Mucosa of stomach (tissue), 1 donor: ENCODE results near the gene CES5A.
"Not testable (repeated sequence)": the region's sequence is repeated elsewhere in the genome, so short reads cannot be mapped to it uniquely, and the experiment has no call there.

ENCODE experiments used
- H3K27me3 ChIP-seq: one replicate; pipeline ENCODE4 v1.7.0; 2013; ENCODE audit warnings: mild to moderate bottlenecking, low read length; ENCODE audit not compliant: control insufficient read depth, insufficient read depth
- H3K36me3 ChIP-seq: one replicate; pipeline ENCODE4 v1.7.0; 2013; ENCODE audit warnings: low read length; ENCODE audit not compliant: control insufficient read depth, insufficient read depth
- H3K4me1 ChIP-seq: one replicate; pipeline ENCODE4 v1.7.0; 2013; ENCODE audit warnings: mild to moderate bottlenecking, low read length; ENCODE audit not compliant: control insufficient read depth, insufficient read depth
- H3K4me3 ChIP-seq: one replicate; pipeline ENCODE4 v1.7.0; 2013; ENCODE audit warnings: low read length
- H3K9ac ChIP-seq: one replicate; pipeline ENCODE4 v1.7.0; 2013; ENCODE audit warnings: mild to moderate bottlenecking, low read length, moderate library complexity
- H3K9me3 ChIP-seq: one replicate; pipeline ENCODE4 v1.7.0; 2013; ENCODE audit warnings: mild to moderate bottlenecking, low read length, moderate library complexity; ENCODE audit not compliant: control insufficient read depth
- donor health status: Pancreatic carcinoma.

Gene CES5A

GRCh38 chr16:55822280-55822810 is 52.8 kb downstream of the CES5A start:
- Histone ChIP-seq H3K36me3 (no peaks in the 10 kb centered on the region), H3K27me3 (no peaks in the 10 kb centered on the region), H3K9me3 (no peaks in the 10 kb centered on the region)

GRCh38 chr16:55821210-55821609 is 54.0 kb downstream of the CES5A start:
- Histone ChIP-seq H3K9me3 (no peaks in the 10 kb centered on the region), H3K36me3 (no peaks in the 10 kb centered on the region), H3K4me3 (no peak overlapping the region), H3K9ac (no peak overlapping the region), H3K4me1 (no peaks in the 10 kb centered on the region), H3K27me3 (no peaks in the 10 kb centered on the region)

More at GRCh38 chr16:55822280-55822810, 52.8 kb downstream of the CES5A start:
- Histone ChIP-seq H3K9ac (no peak overlapping the region), H3K4me1 (no peaks in the 10 kb centered on the region), H3K4me3 (no peak overlapping the region)

GRCh38 chr16:55820615-55821014 is 54.6 kb downstream of the CES5A start:
- H3K4me3 ChIP-seq, result no peak overlapping the region
- no peaks in the 10 kb centered on the region for H3K9me3 ChIP-seq
- H3K4me1 ChIP-seq, result no peaks in the 10 kb centered on the region

GRCh38 chr16:55817236-55817912 is 57.8 kb downstream of the CES5A start:
- H3K36me3 ChIP-seq, result no peaks in the 10 kb centered on the region
- H3K4me1 ChIP-seq, result no peaks in the 10 kb centered on the region
- no peaks in the 10 kb centered on the region for H3K27me3 ChIP-seq
- H3K9me3 ChIP-seq, result no peaks in the 10 kb centered on the region
- no peak overlapping the region for H3K4me3 ChIP-seq
- H3K9ac ChIP-seq, result no peak overlapping the region

More at GRCh38 chr16:55820615-55821014, 54.6 kb downstream of the CES5A start:
- Histone ChIP-seq H3K9ac (no peak overlapping the region), H3K36me3 (no peaks in the 10 kb centered on the region), H3K27me3 (no peaks in the 10 kb centered on the region)

- H3K4me3 ChIP-seq, H3K4me1 ChIP-seq, H3K27me3 ChIP-seq, H3K9me3 ChIP-seq, H3K36me3 ChIP-seq, H3K9ac ChIP-seq: not testable (repeated sequence)
Observed at GRCh38 chr16:55816222-55816621, 59.0 kb downstream of the CES5A start.

- no peaks in the 10 kb centered on the region for H3K36me3 ChIP-seq
- no peak overlapping the region for H3K4me3 ChIP-seq
- no peaks in the 10 kb centered on the region for H3K27me3 ChIP-seq
Observed at GRCh38 chr16:55815320-55815719, 59.9 kb downstream of the CES5A start.

GRCh38 chr16:55814174-55814573 is 61.0 kb downstream of the CES5A start:
- not testable (repeated sequence) for H3K4me1 ChIP-seq, H3K36me3 ChIP-seq, H3K27me3 ChIP-seq, H3K9me3 ChIP-seq, H3K9ac ChIP-seq, H3K4me3 ChIP-seq

More at GRCh38 chr16:55815320-55815719, 59.9 kb downstream of the CES5A start:
- Histone ChIP-seq H3K4me1 (no peaks in the 10 kb centered on the region), H3K9ac (no peak overlapping the region), H3K9me3 (no peaks in the 10 kb centered on the region)

- H3K4me1 ChIP-seq, H3K9me3 ChIP-seq, H3K9ac ChIP-seq, H3K36me3 ChIP-seq, H3K27me3 ChIP-seq, H3K4me3 ChIP-seq: not testable (repeated sequence)
Observed at GRCh38 chr16:55813730-55814129, 61.4 kb downstream of the CES5A start.

GRCh38 chr16:55812951-55813350 is 62.2 kb downstream of the CES5A start:
- H3K4me3 ChIP-seq, result no peak overlapping the region
- no peak overlapping the region for H3K9ac ChIP-seq
- H3K4me1 ChIP-seq, result no peaks in the 10 kb centered on the region
- no peaks in the 10 kb centered on the region for H3K9me3 ChIP-seq
- no peaks in the 10 kb centered on the region for H3K36me3 ChIP-seq
- no peaks in the 10 kb centered on the region for H3K27me3 ChIP-seq

GRCh38 chr16:55811811-55812210 is 63.4 kb downstream of the CES5A start:
- H3K9me3 ChIP-seq, result no peaks in the 10 kb centered on the region
- no peaks in the 10 kb centered on the region for H3K27me3 ChIP-seq
- H3K36me3 ChIP-seq, result no peaks in the 10 kb centered on the region
- H3K9ac ChIP-seq, result no peak overlapping the region
- no peak overlapping the region for H3K4me3 ChIP-seq
- no peaks in the 10 kb centered on the region for H3K4me1 ChIP-seq

- Histone ChIP-seq H3K27me3 (no peaks in the 10 kb centered on the region), H3K4me3 (no peak overlapping the region), H3K9ac (no peak overlapping the region), H3K36me3 (no peaks in the 10 kb centered on the region), H3K4me1 (no peaks in the 10 kb centered on the region), H3K9me3 (no peaks in the 10 kb centered on the region)
Observed at GRCh38 chr16:55810451-55810961, 64.7 kb downstream of the CES5A start.

GRCh38 chr16:55809851-55810250 is 65.3 kb downstream of the CES5A start:
- Histone ChIP-seq H3K27me3 (no peaks in the 10 kb centered on the region), H3K9ac (no peak overlapping the region), H3K36me3 (no peaks in the 10 kb centered on the region), H3K9me3 (no peaks in the 10 kb centered on the region), H3K4me1 (no peaks in the 10 kb centered on the region), H3K4me3 (no peak overlapping the region)
